CD4-positive, alpha-beta T cell (primary cell): ENCODE measurements around the gene DISP2. TPM values are rescaled to one million over a fixed set of nuclear protein-coding genes. Genes with fewer than 3 reads are reported as not detected.

Experiments used
- ATAC-seq: fragments of 200-7000 bp; cut with Tn5 transposase; one replicate; pipeline ENCODE4 v1.10.0; 2022; ENCODE audit warnings: mild to moderate bottlenecking; ENCODE audit not compliant: poor library complexity
- CTCF ChIA-PET: fragments of 350-600 bp; sonication (Branson Sonifier 250); formaldehyde crosslinking; loops from one replicate; lab custom pipeline; 2021; ENCODE audit warnings: antibody characterized with exemption, inconsistent platforms; lab: Charles Lee
- POLR2A ChIA-PET: fragments of 350-600 bp; sonication (Branson Sonifier 250); formaldehyde crosslinking; loops from one replicate; lab custom pipeline; 2021; ENCODE audit warnings: antibody characterized with exemption, inconsistent platforms; lab: Charles Lee
- DNase-seq, 14 experiments: peaks; one replicate each; pipeline ENCODE4 v3.0.0-alpha.2; 2013 to 2020; ENCODE audit warnings: mixed read lengths in 2 of 14
- H3K27ac ChIP-seq, 2 donors: one replicate each; pipeline versions ENCODE4 v1.5.1 to v1.7.0; 2013; ENCODE audit warnings: low read length in 2 of 2, low read depth in 1 of 2, mild to moderate bottlenecking in 1 of 2
- H3K27me3 ChIP-seq, 2 experiments: 1 replicate in 1 of 2; 2 replicates in 1 of 2; pipeline versions ENCODE4 v1.6.1 to v1.7.0; 2013; ENCODE audit warnings: low read length in 2 of 2, control low read depth in 1 of 2, mild to moderate bottlenecking in 1 of 2, moderate library complexity in 1 of 2; ENCODE audit not compliant: insufficient read depth in 2 of 2, control insufficient read depth in 1 of 2
- H3K36me3 ChIP-seq: one replicate; pipeline ENCODE4 v1.6.1; 2013; ENCODE audit warnings: low read length, control low read depth; ENCODE audit not compliant: insufficient read depth
- H3K4me1 ChIP-seq: one replicate; pipeline ENCODE4 v1.6.1; 2013; ENCODE audit warnings: low read length, control low read depth; ENCODE audit not compliant: insufficient read depth
- H3K4me3 ChIP-seq: one replicate; pipeline ENCODE4 v1.5.1; 2013; ENCODE audit warnings: mild to moderate bottlenecking, low read length, moderate library complexity
- H3K9me3 ChIP-seq, 2 experiments: 1 replicate in 1 of 2; 2 replicates in 1 of 2; pipeline versions ENCODE4 v1.6.1 to v1.7.0; 2013; ENCODE audit warnings: low read length in 2 of 2, mild to moderate bottlenecking in 2 of 2, control low read depth in 1 of 2, moderate library complexity in 1 of 2; ENCODE audit not compliant: control insufficient read depth in 1 of 2, insufficient read depth in 1 of 2
- H3K27ac Mint-ChIP-seq: one replicate; pipeline ENCODE4 v1.8.0; 2020; ENCODE audit warnings: mixed read lengths
- H3K27me3 Mint-ChIP-seq: one replicate; pipeline ENCODE4 v1.8.0; 2021; ENCODE audit warnings: mixed read lengths
- H3K36me3 Mint-ChIP-seq: one replicate; pipeline ENCODE4 v1.8.0; 2021; ENCODE audit warnings: low read depth, mixed read lengths
- H3K4me1 Mint-ChIP-seq: one replicate; pipeline ENCODE4 v1.8.0; 2021; ENCODE audit warnings: low read depth, mixed read lengths
- H3K4me3 Mint-ChIP-seq: one replicate; pipeline ENCODE4 v1.8.0; 2020; ENCODE audit warnings: mild to moderate bottlenecking, mixed read lengths
- H3K9me3 Mint-ChIP-seq: one replicate; pipeline ENCODE4 v1.8.0; 2020; ENCODE audit warnings: mixed read lengths
- CTCF ChIP-seq: fragments of 200-600 bp; IDR thresholded peaks from one replicate; pipeline ENCODE4 v1.8.0; 2022; ENCODE audit warnings: antibody characterized with exemption, mild to moderate bottlenecking
- intact Hi-C, 2 experiments: fragments of 100-400 bp; cut with DNase I in 1 of 2; cut with micrococcal nuclease in 1 of 2; formaldehyde crosslinking; loops; one replicate each; pipeline versions ENCODE4 v1.15.1 to v1.9.0; 2023 to 2025; cut with DNase I, micrococcal nuclease
- total RNA-seq, 174 experiments: library from RNA in 2 of 174; stranded (reverse) in 2 of 174; gene quantifications; one replicate each; pipeline ENCODE4 v1.2.3 and lab custom pipeline; 2021 to 2026

The DISP2 gene
- total RNA-seq, 2 experiments from 2014 or later = 0.03 to 0.06 TPM

DNA sequence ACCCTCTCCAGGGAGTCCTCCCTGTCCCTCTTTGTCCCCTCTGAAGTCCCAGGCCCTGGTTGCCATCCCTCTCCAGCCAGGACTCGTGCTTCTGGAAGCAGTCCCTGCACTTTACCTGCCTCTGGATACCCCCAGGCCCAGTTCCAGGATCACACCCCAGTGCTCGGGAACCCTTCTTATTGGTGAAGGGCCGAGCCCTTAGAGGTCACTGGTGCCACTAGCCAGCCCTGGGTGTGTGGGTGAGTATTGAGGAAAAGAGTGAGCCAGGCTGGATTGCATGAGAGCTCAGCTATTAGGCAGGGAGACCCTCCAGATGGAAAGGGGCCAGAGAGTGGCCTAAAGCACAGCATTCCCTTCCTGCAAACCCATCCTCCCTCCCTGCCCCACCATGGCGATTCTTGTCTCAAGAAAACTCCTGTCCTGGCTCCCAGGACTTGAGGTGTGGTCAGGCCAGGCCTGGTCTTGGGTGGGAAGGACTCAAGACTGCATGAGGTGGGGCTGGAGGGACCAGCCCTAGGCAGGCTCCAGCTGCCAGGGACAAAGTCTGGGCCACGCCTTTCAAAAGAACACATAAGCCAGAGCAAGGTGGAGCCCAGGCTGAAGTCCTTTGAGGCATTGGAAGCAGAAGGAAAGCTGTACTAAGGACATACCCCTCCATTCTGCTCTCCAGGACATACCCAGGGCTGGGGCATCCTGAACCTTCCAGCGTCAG lies 12.0 kb upstream of the DISP2 start:
- no peaks in the 10 kb centered on the region for H3K27me3 Mint-ChIP-seq
- intact Hi-C loops = loop anchor here in 1 of 2 experiments (2.0 kb wide), 1 partner anchor 21 kb away; no protein-coding TSS in a partner anchor
- DNase-seq (no peak), ATAC-seq (no peak)
- Histone ChIP-seq H3K4me3 (no peak overlapping the region), H3K9me3 (no peaks in the 10 kb centered on the region), H3K27ac (no peak overlapping the region), H3K4me1 (peaks cover 11% of the 10 kb centered on the region), H3K27me3 (no peaks in the 10 kb centered on the region), H3K36me3 (no peaks in the 10 kb centered on the region)
- CTCF ChIA-PET = interaction anchor here (0.6 to 3.6 kb wide), 2 partner anchors 76 to 489 kb away, joined by 3 to 57 read pairs; no protein-coding TSS in a partner anchor
- no peaks in the 10 kb centered on the region for H3K4me1 Mint-ChIP-seq
- no peaks in the 10 kb centered on the region for H3K36me3 Mint-ChIP-seq
- POLR2A ChIA-PET = interaction anchor here (1.1 kb wide), 1 partner anchor 22 kb away, joined by 3 read pairs; no protein-coding TSS in a partner anchor
- H3K4me3 Mint-ChIP-seq = no peak overlapping the region
- H3K27ac Mint-ChIP-seq = no peak overlapping the region
- TF ChIP-seq CTCF = no peak
- H3K9me3 Mint-ChIP-seq = no peaks in the 10 kb centered on the region

DNA sequence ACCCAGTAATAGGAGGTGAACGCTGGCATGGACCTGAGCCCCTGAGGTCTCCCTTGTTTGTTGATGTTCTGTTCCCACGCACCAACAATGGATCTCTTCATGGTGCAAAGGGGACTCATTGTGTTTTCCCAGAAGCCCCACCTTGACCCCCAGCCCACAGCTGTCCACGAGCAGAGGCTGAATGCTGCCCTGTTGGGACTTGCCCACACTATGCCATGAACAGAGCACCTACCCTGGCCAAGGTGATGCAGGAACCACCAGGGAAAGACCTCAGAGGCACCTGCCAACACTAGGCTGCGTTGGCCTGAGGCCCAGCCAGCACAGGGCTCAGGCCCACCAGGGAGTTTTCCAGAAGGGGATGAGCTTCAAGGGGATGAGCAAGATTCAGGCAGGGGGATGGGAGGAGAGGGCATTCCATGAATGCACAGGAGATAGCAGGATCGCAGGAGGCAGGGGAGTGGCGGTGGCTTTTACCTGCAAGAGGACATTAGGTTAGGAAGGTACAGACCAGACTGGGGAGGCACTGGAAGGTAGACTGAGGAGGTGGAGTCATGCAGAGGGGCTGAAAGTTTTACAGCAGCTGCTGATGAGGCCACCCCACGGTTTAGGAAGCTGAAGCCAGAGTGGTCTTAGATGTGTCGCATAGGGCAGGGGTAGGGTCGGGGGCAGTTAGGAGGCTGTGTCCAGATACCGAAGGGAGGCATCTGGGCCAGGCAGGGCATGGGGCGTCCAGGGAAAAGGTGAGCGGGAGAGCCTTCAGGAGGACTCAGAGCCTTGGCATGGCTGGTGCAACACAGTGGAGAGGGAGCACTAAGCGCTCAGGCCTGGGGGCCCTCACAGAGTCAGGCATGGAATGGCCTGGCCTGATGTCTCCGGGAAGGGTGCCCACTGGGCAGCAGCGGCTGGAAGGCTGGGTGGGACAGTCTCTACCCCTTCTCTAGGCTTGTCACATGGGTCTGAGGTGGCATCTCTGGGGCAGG lies 11.2 kb upstream of the DISP2 start:
- H3K27ac Mint-ChIP-seq = no peak overlapping the region
- CTCF ChIA-PET = no interaction called here

More for the DNA sequence above, 11.2 kb upstream of the DISP2 start:
- intact Hi-C loops = no loop called here
- Histone ChIP-seq H3K9me3 (no peaks in the 10 kb centered on the region), H3K27me3 (no peaks in the 10 kb centered on the region), H3K27ac (no peak overlapping the region), H3K36me3 (no peaks in the 10 kb centered on the region), H3K4me1 (peaks cover 11% of the 10 kb centered on the region), H3K4me3 (no peak overlapping the region)
- H3K36me3 Mint-ChIP-seq = no peaks in the 10 kb centered on the region
- no peak for TF ChIP-seq CTCF
- DNase-seq = no peak
- H3K9me3 Mint-ChIP-seq = no peaks in the 10 kb centered on the region
- no peak overlapping the region for H3K4me3 Mint-ChIP-seq
- POLR2A ChIA-PET = no interaction called here
- no peaks in the 10 kb centered on the region for H3K4me1 Mint-ChIP-seq
- no peaks in the 10 kb centered on the region for H3K27me3 Mint-ChIP-seq
- no peak for ATAC-seq
